Right hindlimb (tissue), 1 donor: ENCODE results near the gene SUGCT.
"Not testable (repeated sequence)": the region's sequence is repeated elsewhere in the genome, so short reads cannot be mapped to it uniquely, and the experiment has no call there.

ENCODE experiments used
- DNase-seq: peaks from one replicate; pipeline ENCODE4 v3.0.0-alpha.2; 2018

SUGCT gene

DNA sequence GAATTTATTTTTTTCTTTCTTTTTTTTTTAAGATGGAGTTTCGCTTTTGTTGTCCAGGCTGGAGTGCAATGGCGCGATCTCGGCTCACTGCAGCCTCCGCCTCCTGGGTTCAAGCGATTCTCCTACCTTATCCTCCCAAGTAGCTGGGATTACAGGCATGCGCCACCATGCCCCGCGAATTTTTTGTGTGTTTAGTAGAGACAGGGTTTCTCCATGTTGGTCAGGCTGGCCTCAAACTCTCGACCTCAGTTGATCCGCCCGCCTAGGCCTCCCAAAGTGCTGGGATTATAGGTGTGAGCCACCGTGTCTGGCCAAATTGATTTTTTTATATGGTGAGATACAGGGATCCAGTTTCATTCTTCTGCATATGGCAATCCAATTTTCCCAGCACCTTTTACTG is 5.1 kb downstream of the SUGCT start:
- not testable (repeated sequence) for DNase-seq

DNA sequence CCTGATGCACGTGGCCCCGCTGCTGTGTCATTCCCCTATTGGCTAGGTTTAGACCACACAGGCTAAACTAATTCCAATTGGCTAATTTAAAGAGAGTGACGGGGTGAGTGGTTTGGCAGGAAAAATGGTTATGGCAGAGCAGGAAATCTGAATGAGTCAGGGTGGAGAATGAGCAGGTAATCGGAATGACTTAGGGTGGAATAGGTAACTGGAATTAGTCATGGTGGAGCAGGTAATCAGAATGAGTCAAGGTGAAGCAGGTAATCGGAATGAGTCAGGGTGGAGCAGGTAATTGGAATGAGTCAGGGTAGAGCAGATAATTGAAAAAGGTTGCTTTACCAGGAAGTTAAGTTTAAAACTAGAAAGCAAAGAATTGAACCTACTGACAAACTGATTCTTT is 7.1 kb downstream of the SUGCT start:
- not testable (repeated sequence) for DNase-seq

DNA sequence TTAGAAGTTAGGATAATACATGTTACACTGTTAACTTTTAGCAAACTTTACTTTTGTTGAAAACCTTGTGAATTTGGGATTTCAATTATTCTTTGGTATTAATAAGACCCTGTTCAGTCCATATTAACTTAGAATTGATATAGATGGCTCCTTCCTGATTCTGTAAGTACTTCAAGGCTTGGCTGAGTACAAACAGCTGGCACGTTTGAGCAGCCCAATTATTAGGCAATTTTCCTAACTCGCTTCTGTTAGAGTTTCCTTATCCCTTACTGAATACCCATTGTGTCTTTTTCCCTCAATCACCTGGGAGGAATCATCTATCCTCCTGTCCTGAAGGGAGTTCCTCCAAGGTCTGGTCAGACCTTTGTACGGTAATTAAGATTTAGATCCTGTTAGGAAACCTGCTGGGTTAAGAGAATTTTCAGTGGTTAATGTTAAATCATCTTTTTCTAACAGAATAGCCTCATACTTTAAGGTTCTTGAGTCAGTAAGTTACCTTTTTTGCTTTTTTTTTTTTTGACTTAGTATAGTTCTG is 10.9 kb downstream of the SUGCT start:
- DNase-seq = not testable (repeated sequence)

DNA sequence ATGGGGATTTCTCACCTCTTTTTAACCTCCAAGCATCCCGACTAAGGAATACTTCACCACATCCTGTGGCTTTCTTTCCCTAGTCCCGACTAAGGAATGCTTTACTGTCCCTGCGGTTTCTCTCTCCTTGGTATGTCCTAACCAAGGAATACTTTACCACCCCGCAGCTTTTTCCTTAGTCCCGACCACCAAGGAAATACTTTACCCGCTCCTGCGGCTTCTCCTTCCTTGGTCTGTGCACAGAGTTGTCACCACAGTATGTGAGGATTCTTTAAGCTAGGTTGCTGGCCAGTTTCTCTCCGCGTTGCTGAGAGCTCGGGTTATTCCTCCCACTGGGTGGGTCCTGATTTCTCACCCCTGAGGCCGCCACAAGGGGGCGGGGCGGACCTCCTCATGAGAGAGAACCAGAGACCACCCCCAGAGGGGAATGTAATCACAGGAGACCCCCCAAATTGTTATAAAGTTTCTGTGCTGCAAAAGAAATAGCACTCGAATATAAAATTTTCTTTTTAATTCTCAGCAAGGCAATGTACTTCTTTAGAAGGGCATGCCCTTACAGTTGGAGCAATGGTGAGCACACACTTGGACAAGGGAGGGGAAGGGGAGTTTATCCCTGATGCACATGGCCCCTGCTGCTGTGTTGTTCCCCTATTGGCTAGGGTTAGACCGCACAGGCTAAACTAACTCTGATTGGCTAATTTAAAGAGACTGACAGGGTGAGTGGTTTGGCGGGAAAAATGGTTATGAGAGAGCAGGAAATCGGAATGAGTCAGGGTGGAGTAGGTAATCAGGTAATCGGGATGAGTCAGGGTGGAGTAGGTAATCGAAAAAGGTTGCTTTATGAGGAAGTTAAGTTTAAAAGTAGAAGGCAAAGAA is 12.8 kb downstream of the SUGCT start:
- DNase-seq = no peak

DNA sequence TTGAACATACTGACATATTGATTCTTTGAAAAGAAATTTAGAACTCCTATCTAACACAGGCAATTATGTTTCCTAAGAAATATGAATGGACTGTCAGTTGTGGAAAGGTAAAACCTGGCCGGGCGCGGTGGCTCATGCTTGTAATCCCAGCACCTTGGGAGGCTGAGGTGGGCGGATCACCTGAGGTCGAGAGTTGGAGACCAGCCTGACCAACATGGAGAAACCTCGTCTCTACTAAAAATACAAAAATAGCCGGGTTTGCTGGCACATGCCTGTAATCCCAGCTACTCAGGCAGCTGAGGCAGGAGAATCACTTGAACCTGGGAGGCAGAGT is 13.4 kb downstream of the SUGCT start:
- not testable (repeated sequence) for DNase-seq

GRCh38 chr7:40148671-40149070 is 13.9 kb downstream of the SUGCT start:
- DNase-seq = no peak

- no peak for DNase-seq
Observed at GRCh38 chr7:40151504-40151903, 16.7 kb downstream of the SUGCT start.

- DNase-seq = no peak
Observed at GRCh38 chr7:40156988-40157387, 22.2 kb downstream of the SUGCT start.

DNA sequence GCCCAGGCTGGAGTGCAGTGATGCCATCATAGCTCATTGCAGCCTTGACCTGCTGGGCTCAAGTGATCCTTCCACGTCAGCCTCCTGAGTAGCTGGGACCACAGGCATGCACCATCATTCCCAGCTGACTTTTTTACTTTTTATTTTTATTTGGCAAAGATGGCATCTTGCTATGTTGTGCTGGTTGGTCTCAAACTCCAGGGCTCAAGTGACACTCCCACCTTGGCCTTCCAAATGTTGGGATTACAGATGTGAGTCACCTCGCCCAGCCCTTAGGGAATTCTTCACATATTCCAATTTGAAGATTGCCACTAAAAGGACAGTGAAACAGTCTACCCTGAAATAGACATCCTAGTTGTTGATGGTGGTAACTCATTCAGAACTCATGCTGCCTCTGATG is 27.7 kb downstream of the SUGCT start:
- no peak for DNase-seq

GRCh38 chr7:40165216-40165615 is 30.4 kb downstream of the SUGCT start:
- DNase-seq = no peak

DNA sequence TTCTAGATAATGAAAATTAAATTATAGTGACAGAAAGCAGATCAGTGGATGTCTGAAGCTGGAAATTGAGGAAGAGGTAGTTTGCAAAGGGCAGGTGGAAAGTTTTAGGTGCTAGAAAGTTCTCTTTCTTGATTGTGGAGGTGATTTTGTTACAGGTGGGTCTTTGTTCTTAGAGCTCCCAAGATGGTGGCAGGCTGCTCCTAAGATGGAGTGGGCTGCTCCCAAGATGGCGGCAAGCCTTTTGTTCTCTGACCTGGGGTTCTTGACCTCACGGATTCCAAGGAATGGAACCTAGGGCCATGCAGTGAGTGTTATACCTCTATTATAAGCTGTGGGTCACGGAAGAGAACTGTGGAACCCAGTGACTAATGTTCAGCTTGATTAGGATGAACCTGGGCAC is 32.5 kb downstream of the SUGCT start:
- no peak for DNase-seq

GRCh38 chr7:40168266-40168665 is 33.5 kb downstream of the SUGCT start:
- not testable (repeated sequence) for DNase-seq

- not testable (repeated sequence) for DNase-seq
Observed at GRCh38 chr7:40173121-40173520, 38.3 kb downstream of the SUGCT start.

DNA sequence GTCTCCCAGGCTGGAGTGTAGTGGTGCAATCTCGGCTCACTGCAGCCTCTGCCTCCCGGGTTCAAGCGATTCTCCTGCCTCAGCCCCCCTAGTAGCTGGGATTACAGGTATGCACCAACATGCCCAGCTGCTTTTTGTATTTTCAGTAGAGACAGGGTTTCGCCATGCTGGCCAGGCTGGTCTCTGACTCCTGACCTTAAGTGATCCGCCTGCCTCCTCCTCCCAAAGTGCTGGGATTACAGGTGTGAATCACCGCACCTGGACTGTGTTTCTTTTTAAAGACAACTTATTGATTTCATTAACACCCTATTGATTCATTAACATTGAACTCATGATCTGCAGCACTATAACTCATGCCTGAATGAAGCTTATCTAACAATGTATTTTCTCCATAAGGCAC is 40.5 kb downstream of the SUGCT start:
- DNase-seq = not testable (repeated sequence)

GRCh38 chr7:40175725-40176510 is 41.1 kb downstream of the SUGCT start:
- DNase-seq = no peak

- no peak for DNase-seq
Observed at GRCh38 chr7:40177071-40177470, 42.3 kb downstream of the SUGCT start.

GRCh38 chr7:40182452-40182851 is 47.6 kb downstream of the SUGCT start:
- DNase-seq = no peak

DNA sequence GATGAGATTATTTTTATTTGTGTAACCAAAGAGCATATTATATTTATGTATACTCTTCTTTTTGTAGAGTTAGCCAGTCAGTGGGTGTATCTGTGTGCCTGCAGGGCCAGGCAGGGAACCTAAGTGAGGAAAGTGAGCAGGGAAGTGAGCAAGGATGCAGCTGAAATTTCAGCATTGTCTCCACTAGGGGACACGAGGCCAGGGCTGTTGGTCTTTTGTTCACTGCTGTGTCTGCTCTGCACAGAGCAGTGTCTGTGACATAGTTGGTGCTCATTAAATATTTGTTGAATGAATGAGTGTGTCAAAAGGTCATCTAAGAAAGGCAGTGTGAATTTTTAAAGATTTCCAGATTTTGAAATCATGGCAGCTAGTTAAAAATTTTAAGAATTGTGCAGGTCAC is 51.8 kb downstream of the SUGCT start:
- DNase-seq = no peak

DNA sequence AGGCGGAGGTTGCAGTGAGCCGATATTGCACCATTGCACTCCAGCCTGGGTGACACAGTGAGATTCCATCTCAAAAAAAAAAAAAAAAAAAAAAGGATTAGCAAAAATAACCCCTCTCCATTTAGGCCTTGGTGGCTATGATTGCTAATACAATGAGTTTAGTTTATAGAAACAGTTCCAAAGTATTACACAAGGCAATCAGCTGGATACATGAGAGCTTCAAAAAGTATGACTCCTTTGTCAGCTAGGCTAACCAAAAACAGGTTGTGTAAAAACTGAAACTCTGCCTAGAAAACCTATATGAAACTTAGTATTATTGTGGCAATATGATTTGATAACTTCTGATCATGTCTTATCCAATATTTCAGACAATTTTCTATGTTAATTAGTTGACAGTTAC is 57.2 kb downstream of the SUGCT start:
- no peak for DNase-seq

- DNase-seq = no peak
Observed at GRCh38 chr7:40194745-40195144, 59.9 kb downstream of the SUGCT start.

GRCh38 chr7:40197527-40197926 is 62.7 kb downstream of the SUGCT start:
- DNase-seq = no peak

DNA sequence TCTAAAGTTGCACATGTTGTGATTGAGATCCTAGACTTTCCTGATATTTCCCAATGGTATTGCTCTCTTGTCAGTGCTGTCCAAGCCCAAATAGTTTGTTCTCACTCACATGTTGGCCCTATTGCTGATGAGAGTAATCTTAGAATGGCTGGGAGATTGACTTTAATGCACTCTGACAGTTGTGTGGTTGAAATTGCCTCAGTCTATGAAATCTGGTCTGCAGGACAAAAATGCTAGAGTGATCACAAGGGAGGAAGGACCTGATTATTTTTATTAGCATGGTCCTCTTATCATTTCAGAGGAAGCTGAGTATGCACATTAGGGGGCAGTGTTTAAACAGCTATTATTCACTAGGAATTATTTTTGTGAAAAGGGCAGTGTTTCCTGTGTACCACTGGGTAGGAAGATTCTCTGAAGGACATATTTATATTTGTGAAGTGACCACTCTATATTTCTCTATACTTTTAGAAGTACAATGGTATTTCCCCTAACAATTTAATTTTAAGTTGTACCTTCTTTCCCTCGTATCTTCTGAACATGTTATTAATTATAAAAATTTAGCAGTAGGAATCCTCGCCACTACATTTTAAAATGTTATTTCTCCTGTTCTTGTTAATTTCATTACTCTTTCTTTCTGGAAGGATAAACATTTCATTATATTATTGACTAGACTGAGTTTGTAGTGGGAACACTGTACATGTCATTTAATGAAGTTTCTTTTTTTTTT is 64.4 kb downstream of the SUGCT start:
- DNase-seq = no peak

DNA sequence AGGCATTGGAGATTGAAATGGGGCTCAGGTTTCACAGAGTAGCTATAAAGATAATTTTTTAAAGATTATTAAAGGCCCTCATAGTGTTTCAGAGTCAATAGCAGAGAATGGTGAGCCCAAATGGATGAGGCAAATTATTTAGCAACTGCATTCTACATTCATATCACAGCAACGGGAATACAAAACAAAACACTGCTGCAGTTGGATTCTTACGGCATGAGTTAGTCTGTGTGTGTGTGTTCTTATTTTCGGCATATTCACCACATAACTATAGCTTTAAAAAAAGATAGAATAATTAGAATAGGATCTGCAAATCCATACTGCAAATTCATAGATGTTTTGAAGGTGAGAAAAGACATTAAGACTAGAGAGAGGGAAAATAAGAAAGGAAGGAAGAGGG is 66.0 kb downstream of the SUGCT start:
- DNase-seq = no peak
